Left colon (tissue), 2 donors: ENCODE measurements around the gene HMGN5. TPM values are rescaled to one million over a fixed set of nuclear protein-coding genes. Genes with fewer than 3 reads are reported as not detected.
A peak's percentile ranks its signal among the peaks of the same experiment; 100 is the strongest.

ENCODE experiments used
- ATAC-seq: fragments of 200-7000 bp; cut with Tn5 transposase; one replicate; pipeline ENCODE4 v1.9.1; 2020; ENCODE audit warnings: mild to moderate bottlenecking, moderate library complexity
- DNase-seq, 2 donors: peaks; one replicate each; pipeline ENCODE4 v3.0.0-alpha.2; 2020
- intact Hi-C, 2 donors: fragments of 100-400 bp; cut with DNase I in 1 of 2; cut with micrococcal nuclease in 1 of 2; formaldehyde crosslinking; loops; one replicate each; pipeline versions ENCODE4 v1.11.2 to v1.14.0; 2022; cut with DNase I, micrococcal nuclease
- long read RNA-seq: library from polyadenylated mRNA; unstranded; transcript quantifications from one replicate; pipeline ENCODE4 v2.0.0, GENCODE V29; 2021
- total RNA-seq, 2 donors: library from RNA; stranded (reverse); fragmentation: NEBNext Ultra II Directional; extraction: Animal tissue kit (Norgen Biotek cat#: 25700); gene quantifications; one replicate each; pipeline ENCODE4 v1.2.1, GENCODE V29; 2021
- donor health status: DM: no; HTN: no; CAD: no.
- donor health status: DM: yes; HTN: yes; CAD: no.

HMGN5 gene
- total RNA-seq = 1 to 10 TPM; 4.2 to 4.5 TPM
- long read RNA-seq, partial matches to known transcripts = 2 of 9 reads
- long read RNA-seq, other reads (novel, unspliced or antisense) = 3 of 9 reads

GRCh38 chrX:81201671-81202455 lies at the start of gene HMGN5, which contains the start of gene SH3BGRL:
HMGN5 (minus strand) TSS chrX:81201913; CDS start chrX:81121549, 80,364 bp downstream.
SH3BGRL (plus strand) TSS chrX:81202102; CDS start chrX:81202201, 99 bp downstream.
- ATAC-seq = peak; percentile 98
- DNase-seq = peak; percentile 82 to 83
- intact Hi-C loops = no loop called here

- intact Hi-C loops = no loop called here
- no peak for ATAC-seq
- DNase-seq = no peak
These were observed 40.0 kb upstream of the HMGN5 start for GRCh38 chrX:81241753-81242152.

- ATAC-seq (no peak), DNase-seq (no peak)
- intact Hi-C loops = no loop called here
These were observed 39.1 kb upstream of the HMGN5 start for GRCh38 chrX:81240701-81241331.

- ATAC-seq (no peak), DNase-seq (no peak)
- intact Hi-C loops = no loop called here
These were observed 36.5 kb upstream of the HMGN5 start for GRCh38 chrX:81238166-81238565.

GRCh38 chrX:81237516-81237915 lies 35.8 kb upstream of the HMGN5 start:
- intact Hi-C loops = no loop called here
- DNase-seq (no peak), ATAC-seq (no peak)

- DNase-seq (no peak), ATAC-seq (no peak)
- intact Hi-C loops = no loop called here
These were observed 30.5 kb upstream of the HMGN5 start for GRCh38 chrX:81232218-81232617.

- ATAC-seq = no peak
- DNase-seq = no peak
- intact Hi-C loops = no loop called here
These were observed 29.8 kb upstream of the HMGN5 start for GRCh38 chrX:81231476-81231875.

- DNase-seq = no peak
- intact Hi-C loops = no loop called here
- no peak for ATAC-seq
These were observed 28.2 kb upstream of the HMGN5 start for GRCh38 chrX:81229901-81230300.

GRCh38 chrX:81229229-81229628 lies 27.5 kb upstream of the HMGN5 start:
- intact Hi-C loops = no loop called here
- DNase-seq (no peak), ATAC-seq (peak; percentile 27)

- no peak for DNase-seq
- ATAC-seq = no peak
- intact Hi-C loops = no loop called here
These were observed 14.0 kb upstream of the HMGN5 start for GRCh38 chrX:81215685-81216084.

- DNase-seq (no peak), ATAC-seq (no peak)
- intact Hi-C loops = no loop called here
These were observed 7.2 kb upstream of the HMGN5 start for GRCh38 chrX:81208916-81209315.

GRCh38 chrX:81206476-81206875 lies 4.8 kb upstream of the HMGN5 start:
- DNase-seq (no peak), ATAC-seq (no peak)
- intact Hi-C loops = no loop called here

GRCh38 chrX:81205551-81205950 lies 3.8 kb upstream of the HMGN5 start:
- intact Hi-C loops = no loop called here
- ATAC-seq = no peak
- no peak for DNase-seq

- no peak for ATAC-seq
- DNase-seq = no peak
- intact Hi-C loops = no loop called here
These were observed 1.2 kb upstream of the HMGN5 start for GRCh38 chrX:81202943-81203342.

GRCh38 chrX:81202456-81202819 lies 725 bp upstream of the HMGN5 start:
- ATAC-seq = peak; percentile 28
- intact Hi-C loops = no loop called here
- DNase-seq = no peak

- no peak for ATAC-seq
- intact Hi-C loops = no loop called here
- no peak for DNase-seq
These were observed 642 bp downstream of the HMGN5 start for GRCh38 chrX:81201071-81201470.

GRCh38 chrX:81195712-81196111 lies 6.0 kb downstream of the HMGN5 start:
- peak; percentile 73 for ATAC-seq
- DNase-seq = peak; percentile 30 to 63

GRCh38 chrX:81195259-81195658 lies 6.5 kb downstream of the HMGN5 start:
- DNase-seq (no peak), ATAC-seq (no peak)
- intact Hi-C loops = no loop called here

More at GRCh38 chrX:81195712-81196111, 6.0 kb downstream of the HMGN5 start:
- intact Hi-C loops = no loop called here

GRCh38 chrX:81174286-81174685 lies 27.4 kb downstream of the HMGN5 start:
- ATAC-seq (peak; percentile 39), DNase-seq (no peak)
- intact Hi-C loops = loop anchor here in 1 of 2 donors (5.0 kb wide), 1 partner anchor 203 kb away; no protein-coding TSS in a partner anchor

- ATAC-seq = no peak
These were observed 33.3 kb downstream of the HMGN5 start for GRCh38 chrX:81168391-81168790.

More at GRCh38 chrX:81168391-81168790, 33.3 kb downstream of the HMGN5 start:
- DNase-seq = no peak
- intact Hi-C loops = no loop called here
